ENCODE results near the gene AGBL1.
A peak's percentile ranks its signal among the peaks of the same experiment; 100 is the strongest.

AGBL1 gene

GRCh38 chr15:86903642-86904421 lies 824.2 kb downstream of the AGBL1 start:
- DNase-seq = no peak

DNA sequence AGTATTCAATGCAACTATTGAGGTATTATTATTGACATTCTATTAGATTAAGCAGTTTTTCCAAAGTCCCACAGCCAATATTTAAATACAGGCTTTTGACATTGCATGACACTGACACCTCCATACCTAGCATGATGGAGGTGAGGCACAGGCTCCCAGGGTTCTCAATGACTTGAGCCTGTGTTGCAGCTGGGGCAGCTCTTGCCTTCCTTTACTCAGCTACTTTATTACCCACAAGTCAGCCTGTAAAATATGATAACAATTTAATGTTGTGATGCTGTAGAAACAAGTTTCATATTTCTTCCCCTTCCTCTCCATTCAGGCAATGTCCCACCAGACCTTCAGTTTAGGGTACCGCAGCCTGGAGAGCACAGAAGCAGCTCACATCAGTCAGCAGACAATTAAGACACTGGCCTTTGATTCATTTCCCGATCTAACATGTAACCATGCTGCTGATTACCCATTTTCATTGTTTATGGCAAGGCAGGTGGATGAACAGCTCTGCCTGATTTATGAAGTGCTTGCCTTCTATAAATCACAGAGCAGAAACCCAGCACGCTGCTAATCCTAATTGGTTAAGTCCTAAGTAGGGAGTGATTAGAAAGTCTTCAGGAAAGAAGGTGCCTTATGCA lies 826.1 kb downstream of the AGBL1 start:
- DNase-seq = no peak

DNA sequence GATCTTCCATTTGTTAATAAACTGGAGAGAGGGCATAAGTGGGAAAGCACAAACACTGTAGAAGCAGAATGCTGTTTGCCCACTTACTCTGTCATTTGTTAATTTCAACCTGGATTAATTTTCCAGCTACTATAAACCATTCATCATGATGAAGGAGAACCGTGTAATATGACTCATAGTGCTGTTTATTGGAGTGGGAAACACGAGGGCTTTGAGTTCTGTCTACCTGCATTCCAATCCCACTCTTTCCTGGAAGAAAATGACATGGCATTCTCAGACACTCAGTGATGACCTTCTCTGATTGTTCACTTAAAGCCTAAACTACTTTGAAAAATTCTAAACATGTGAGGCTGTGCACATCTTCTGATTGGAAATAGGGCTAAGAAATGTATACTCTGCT lies 826.7 kb downstream of the AGBL1 start:
- DNase-seq = no peak

DNA sequence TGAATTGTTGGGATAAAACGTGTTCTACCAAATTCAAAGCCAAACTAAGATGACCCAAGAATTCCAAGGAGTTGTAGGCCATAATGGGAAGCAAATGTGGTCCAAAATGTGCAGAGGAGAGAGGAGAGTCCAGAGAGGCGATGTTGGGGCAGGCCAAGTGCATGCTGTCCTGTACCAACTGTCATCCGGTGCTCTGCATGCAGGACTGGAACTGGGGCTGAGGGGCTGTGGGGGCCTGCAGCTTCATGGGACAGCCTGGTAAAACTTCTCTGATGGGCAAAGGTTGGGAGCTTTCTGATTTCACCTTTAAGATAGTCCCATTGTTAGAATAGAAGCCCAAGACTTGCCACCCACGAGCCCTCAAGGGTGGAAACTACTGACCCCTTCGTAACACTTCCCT lies 831.4 kb downstream of the AGBL1 start:
- no peak for DNase-seq

GRCh38 chr15:86912661-86913060 lies 833.0 kb downstream of the AGBL1 start:
- no peak for DNase-seq

- DNase-seq = peak; percentile 17
These were observed 836.2 kb downstream of the AGBL1 start for GRCh38 chr15:86915811-86916331.

GRCh38 chr15:86916671-86917360 lies 837.1 kb downstream of the AGBL1 start:
- no peak for DNase-seq

- no peak for DNase-seq
These were observed 837.6 kb downstream of the AGBL1 start for GRCh38 chr15:86917361-86917671.

DNA sequence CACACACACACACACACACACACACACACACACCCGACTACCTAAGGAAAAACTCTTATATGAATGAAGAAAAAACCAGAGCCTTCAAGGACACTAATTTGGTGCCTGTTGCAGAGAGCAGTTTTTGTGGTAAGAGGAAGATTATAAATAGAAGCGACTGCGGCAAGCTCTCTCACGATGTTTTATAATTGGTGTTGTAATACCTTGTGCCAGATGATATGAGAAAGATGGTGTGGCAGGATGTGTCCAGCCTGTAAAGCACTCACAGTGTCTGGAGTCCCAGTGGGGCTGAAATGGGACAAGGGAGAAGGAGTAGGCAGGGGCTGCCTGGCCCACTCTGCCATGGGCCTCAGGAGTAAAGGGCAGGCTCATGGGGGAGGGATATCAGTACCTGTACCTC lies 839.9 kb downstream of the AGBL1 start:
- no peak for DNase-seq

- no peak for DNase-seq
These were observed 849.8 kb downstream of the AGBL1 start for GRCh38 chr15:86929461-86929860.

DNA sequence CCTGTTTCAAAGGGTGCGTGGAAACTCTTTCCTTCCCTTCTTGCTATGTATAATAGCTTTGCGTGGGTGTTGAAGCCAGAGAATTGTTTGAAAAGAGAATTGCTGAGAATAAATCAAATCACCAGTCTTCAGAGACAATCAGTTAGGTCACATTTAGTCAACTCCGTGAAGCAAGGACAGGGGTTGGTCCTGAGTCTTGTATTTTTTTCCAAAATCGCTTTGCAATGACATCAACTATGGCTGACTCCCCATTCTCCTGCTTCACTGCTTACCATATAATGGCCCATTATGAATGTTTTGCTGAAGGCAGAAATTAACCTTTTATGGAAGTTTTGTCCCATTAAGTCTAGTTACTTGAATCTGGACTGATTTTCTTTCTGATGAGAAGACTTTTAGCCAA lies 852.8 kb downstream of the AGBL1 start:
- no peak for DNase-seq

DNA sequence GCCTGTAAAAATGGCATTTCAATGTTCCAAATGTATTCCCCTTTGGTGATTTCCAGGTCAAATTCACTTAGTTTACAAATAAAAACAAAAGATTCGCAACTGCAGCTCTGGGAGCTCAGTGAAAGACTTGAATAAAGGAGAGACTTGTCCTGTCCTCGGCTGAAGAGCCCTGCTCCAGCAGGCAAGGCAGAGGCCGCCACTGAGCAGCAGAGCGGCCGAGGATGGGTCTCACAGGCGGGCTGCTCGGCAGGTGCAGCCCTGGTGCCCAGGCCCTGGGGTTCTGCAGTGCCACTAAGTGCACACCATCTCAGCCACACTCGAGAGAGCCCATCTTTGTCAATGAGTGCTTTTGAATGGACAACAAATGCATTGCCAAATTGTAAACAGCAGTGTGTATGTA lies 856.2 kb downstream of the AGBL1 start:
- DNase-seq = no peak

DNA sequence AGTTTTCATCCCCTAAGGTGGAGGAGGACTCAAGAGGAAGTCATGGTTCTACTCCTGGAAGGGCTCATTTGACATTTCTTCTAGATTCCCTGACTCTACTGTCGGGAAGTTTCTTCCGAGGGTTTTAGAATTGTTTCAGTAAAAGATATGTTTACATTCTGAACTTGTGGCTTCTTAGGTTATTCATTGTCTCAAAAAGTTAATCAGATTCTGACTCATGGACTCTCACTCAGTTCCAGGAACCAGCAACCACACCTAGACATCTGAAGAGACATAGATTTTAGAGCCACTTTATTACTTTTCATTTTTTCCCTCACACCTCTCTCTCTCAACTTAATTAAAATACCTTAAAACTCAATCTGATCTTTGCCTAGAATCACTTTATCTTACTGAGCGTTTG lies 862.6 kb downstream of the AGBL1 start:
- no peak for DNase-seq

GRCh38 chr15:86948719-86949118 lies 869.0 kb downstream of the AGBL1 start:
- no peak for DNase-seq

DNA sequence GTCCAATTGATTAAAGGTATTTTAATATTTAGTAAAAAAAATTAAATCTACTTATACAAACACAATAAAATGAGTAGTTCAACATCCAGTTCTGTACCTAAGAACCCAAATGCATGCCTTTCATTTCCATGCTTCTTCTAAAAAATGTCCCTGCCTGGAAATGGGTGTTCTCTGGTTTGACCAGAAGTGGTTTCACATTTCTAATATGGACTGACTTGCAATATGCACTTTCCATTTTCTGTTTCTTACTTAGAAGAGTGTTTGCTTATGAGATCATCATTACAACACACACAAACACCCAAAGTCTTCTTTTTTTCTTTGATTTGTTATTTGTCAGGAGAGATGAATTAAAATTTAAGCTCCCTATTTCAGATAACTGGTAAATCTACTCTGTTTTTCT lies 879.6 kb downstream of the AGBL1 start:
- DNase-seq = no peak

DNA sequence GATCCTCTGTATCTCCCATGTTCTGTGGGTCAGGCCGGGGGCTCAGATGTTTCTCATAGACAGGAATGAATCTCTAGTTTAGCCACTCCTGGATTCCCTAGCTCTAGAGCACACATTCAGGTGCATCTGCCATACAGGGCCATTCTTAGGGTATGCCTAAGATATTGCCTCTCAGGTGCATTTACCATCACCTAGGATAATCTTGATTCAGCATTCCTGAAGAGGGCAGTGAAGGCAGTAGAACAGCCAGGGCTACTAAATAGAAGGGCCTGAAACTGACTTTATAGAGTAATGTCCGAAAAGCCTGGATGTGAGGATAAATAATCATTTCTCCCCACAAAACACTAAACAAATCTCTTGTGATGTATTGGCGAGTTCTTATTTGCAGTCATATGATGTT lies 882.0 kb downstream of the AGBL1 start:
- no peak for DNase-seq

DNA sequence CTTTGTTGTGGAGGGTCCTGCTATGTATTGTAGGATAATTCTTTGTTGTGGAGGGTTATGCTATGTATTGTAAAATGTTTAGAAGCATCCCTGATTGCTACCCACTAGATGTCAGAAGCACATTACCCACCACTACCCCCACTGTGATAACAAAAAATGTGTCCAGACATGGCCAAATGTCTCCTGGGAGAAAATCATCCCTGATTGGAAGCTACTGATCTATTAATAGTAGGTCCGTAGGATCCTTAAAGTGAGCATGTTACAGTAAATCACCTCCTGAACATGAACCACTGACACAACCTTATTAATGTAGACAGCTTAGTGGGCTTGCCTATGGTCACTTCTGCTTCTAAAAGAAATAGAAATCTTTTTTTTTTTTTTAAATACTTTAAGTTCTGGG lies 884.6 kb downstream of the AGBL1 start:
- no peak for DNase-seq

- DNase-seq = no peak
These were observed 888.6 kb downstream of the AGBL1 start for GRCh38 chr15:86968244-86968643.

- DNase-seq = no peak
These were observed 889.7 kb downstream of the AGBL1 start for GRCh38 chr15:86969364-86969763.

DNA sequence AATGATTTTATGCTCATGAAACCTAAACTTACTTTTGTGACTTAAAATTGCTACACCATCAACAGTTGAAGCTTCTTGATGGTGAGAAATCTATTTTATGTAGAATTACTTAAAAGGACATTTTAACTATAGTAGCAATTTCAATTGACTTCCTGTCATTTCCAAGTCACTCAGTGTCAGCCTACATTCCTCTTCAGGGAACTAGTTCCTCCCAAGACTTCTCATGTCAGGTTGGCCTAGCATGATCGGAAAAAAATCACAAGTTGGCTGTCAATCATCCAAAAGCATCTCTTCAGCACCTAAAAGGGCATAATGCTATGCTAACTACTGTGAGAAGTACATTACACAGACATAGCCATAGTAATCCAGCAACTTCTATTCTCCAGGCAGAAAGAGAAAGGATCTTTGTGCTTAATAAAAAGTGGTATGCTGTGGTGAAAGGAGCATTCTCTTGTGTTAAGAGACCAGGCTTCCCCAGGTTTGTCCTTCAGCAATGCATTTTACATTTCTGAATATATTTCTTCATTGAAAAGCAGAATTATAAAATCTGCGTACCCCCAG lies 893.7 kb downstream of the AGBL1 start:
- no peak for DNase-seq

DNA sequence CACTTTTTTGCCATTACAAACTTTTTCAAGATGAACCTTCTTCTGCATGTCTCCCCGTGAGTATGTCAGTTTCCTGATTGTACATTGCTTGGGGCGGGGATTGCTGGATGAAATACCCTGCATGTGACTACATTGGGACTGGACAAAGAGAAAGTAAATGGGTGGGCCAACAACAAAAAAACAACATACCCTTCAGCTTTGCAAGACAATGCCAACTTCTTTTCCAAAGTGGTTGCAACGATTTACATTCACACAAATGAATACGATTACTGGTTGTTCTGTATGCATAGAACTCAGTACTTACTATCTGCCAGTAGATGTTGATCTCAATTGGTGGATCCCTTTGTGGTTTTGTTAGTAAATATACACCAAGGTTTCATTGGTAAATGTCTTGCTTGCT lies 908.4 kb downstream of the AGBL1 start:
- DNase-seq = no peak

GRCh38 chr15:87021751-87022150 lies 942.1 kb downstream of the AGBL1 start:
- DNase-seq = no peak

GRCh38 chr15:87031540-87032230 lies 952.0 kb downstream of the AGBL1 start:
- DNase-seq = no peak

Data from DMS79 (cell line).